DND-41 (cell line): ENCODE results near the gene KCNC3.

Experiments
- EZH2 ChIP-seq: IDR thresholded peaks from 3 replicates; pipeline ENCODE4 v1.6.1; 2012; ENCODE audit warnings: borderline replicate concordance, low read depth, mild to moderate bottlenecking, moderate library complexity, low read length, inconsistent platforms; ENCODE audit not compliant: severe bottlenecking
- TF ChIP-seq, protein P1 (sequence below): IDR thresholded peaks from 2 replicates; pipeline ENCODE4 v1.5.1; 2012; ENCODE audit warnings: borderline replicate concordance, low read length, moderate library complexity, mild to moderate bottlenecking; ENCODE audit not compliant: poor library complexity, severe bottlenecking; ENCODE audit errors: extremely low read depth

DNA sequence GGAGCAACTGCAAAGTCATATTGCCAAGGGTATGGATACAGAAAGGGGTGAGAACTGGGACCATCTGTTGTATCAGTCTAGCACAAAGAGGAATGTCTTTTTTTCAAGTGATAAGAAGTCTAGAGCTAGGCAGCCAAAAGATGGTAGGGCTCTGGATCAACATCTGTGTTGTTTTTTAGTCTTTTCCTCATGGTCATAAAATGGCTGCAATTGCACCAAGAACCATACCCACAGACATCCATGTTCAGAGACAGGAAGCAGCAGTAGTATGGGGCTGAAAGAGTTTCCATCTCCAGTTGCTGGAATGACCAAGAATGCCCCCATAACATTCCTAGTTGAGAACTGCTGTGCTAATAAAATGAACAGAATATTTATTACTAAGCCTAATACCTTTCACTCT, 25.6 kb downstream of the KCNC3 start:
- TF ChIP-seq EZH2: no peak
- TF ChIP-seq, protein P1, sequence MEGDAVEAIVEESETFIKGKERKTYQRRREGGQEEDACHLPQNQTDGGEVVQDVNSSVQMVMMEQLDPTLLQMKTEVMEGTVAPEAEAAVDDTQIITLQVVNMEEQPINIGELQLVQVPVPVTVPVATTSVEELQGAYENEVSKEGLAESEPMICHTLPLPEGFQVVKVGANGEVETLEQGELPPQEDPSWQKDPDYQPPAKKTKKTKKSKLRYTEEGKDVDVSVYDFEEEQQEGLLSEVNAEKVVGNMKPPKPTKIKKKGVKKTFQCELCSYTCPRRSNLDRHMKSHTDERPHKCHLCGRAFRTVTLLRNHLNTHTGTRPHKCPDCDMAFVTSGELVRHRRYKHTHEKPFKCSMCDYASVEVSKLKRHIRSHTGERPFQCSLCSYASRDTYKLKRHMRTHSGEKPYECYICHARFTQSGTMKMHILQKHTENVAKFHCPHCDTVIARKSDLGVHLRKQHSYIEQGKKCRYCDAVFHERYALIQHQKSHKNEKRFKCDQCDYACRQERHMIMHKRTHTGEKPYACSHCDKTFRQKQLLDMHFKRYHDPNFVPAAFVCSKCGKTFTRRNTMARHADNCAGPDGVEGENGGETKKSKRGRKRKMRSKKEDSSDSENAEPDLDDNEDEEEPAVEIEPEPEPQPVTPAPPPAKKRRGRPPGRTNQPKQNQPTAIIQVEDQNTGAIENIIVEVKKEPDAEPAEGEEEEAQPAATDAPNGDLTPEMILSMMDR: no peak
